ENCODE results near the gene STX17. TPM values are rescaled to one million over a fixed set of nuclear protein-coding genes. Genes with fewer than 3 reads are reported as not detected.
"Not testable (repeated sequence)": the region's sequence is repeated elsewhere in the genome, so short reads cannot be mapped to it uniquely, and the experiment has no call there.

STX17 gene
- total and polyA plus RNA-seq, 8 donors, result 4.6 to 44.8 (median 18.0) TPM

GRCh38 chr9:99977033-99977792 is 70.8 kb downstream of the STX17 start:
- TF ChIP-seq CTCF (IDR thresholded peaks at IDR 0.05), result no peak
- TF ChIP-seq EP300 (IDR thresholded peaks at IDR 0.05), result no peak
- TF ChIP-seq POLR2A (IDR thresholded peaks at IDR 0.05), result no peak
- TF ChIP-seq POLR2AphosphoS5 (IDR thresholded peaks at IDR 0.05), result no peak
- no peak for DNase-seq
- H3K27ac ChIP-seq, result no peak overlapping the region
- H3K4me1 ChIP-seq, result no peaks in the 10 kb centered on the region
- intact Hi-C loops (cut with DNase I; ENCODE audit: low total_unique reads), result no loop called here
- H3K4me3 ChIP-seq, result no peak overlapping the region
- peaks cover 5 to 34% (median 23%) of the 10 kb centered on the region in 4 donors for H3K36me3 ChIP-seq
- 84 to 93% (median 88%) methylated on average over 3 of the region's 3 CpGs for WGBS, 5 donors
- H3K9me3 ChIP-seq, result no peaks in the 10 kb centered on the region
- no peaks in the 10 kb centered on the region for H3K27me3 ChIP-seq

GRCh38 chr9:99978221-99978620 is 71.8 kb downstream of the STX17 start:
- no peaks in the 10 kb centered on the region for H3K9me3 ChIP-seq
- H3K36me3 ChIP-seq, result peaks cover 9 to 40% (median 28%) of the 10 kb centered on the region in 4 donors
- H3K27ac ChIP-seq, result no peak overlapping the region
- H3K4me3 ChIP-seq, result no peak overlapping the region
- H3K27me3 ChIP-seq, result no peaks in the 10 kb centered on the region
- intact Hi-C loops (cut with DNase I; ENCODE audit: low total_unique reads), result no loop called here
- TF ChIP-seq POLR2A (IDR thresholded peaks at IDR 0.05) (no peak), CTCF (IDR thresholded peaks at IDR 0.05) (no peak), EP300 (IDR thresholded peaks at IDR 0.05) (no peak), POLR2AphosphoS5 (IDR thresholded peaks at IDR 0.05) (no peak)
- no peaks in the 10 kb centered on the region for H3K4me1 ChIP-seq
- 66 to 93% (median 88%) methylated on average over 1 of the region's 1 CpG for WGBS, 5 donors
- DNase-seq, result no peak

- 80 to 93% (median 81%) methylated on average over 2 of the region's 2 CpGs for WGBS, 5 donors
- TF ChIP-seq CTCF (IDR thresholded peaks at IDR 0.05) (no peak), POLR2AphosphoS5 (IDR thresholded peaks at IDR 0.05) (no peak), POLR2A (IDR thresholded peaks at IDR 0.05) (no peak), EP300 (IDR thresholded peaks at IDR 0.05) (no peak)
- DNase-seq, result no peak
- H3K4me3 ChIP-seq, result no peak overlapping the region
- no peaks in the 10 kb centered on the region for H3K9me3 ChIP-seq
- intact Hi-C loops (cut with DNase I; ENCODE audit: low total_unique reads), result no loop called here
- peaks cover 9 to 47% (median 34%) of the 10 kb centered on the region in 4 donors for H3K36me3 ChIP-seq
- no peaks in the 10 kb centered on the region for H3K27me3 ChIP-seq
- no peaks in the 10 kb centered on the region for H3K4me1 ChIP-seq
- H3K27ac ChIP-seq, result no peak overlapping the region
Observed at GRCh38 chr9:99980598-99980997, 74.1 kb downstream of the STX17 start.

- Histone ChIP-seq H3K27me3 (no peaks in the 10 kb centered on the region), H3K4me3 (no peak overlapping the region), H3K36me3 (peaks cover 3 to 53% (median 36%) of the 10 kb centered on the region in 4 donors), H3K4me1 (no peaks in the 10 kb centered on the region), H3K27ac (no peak overlapping the region), H3K9me3 (peaks cover 0 to 28% (median 16%) of the 10 kb centered on the region in 4 donors)
- DNase-seq, result no peak
- intact Hi-C loops (cut with DNase I; ENCODE audit: low total_unique reads), result no loop called here
- TF ChIP-seq CTCF (IDR thresholded peaks at IDR 0.05), result no peak
Observed at GRCh38 chr9:99986642-99987041, 80.2 kb downstream of the STX17 start.

- 84 to 100% (median 93%) methylated on average over 2 of the region's 2 CpGs for WGBS, 5 donors
- H3K4me3 ChIP-seq; H3K27ac ChIP-seq; DNase-seq; intact Hi-C loops (cut with DNase I; ENCODE audit: low total_unique reads); H3K27me3 ChIP-seq; H3K4me1 ChIP-seq: not testable (repeated sequence)
- peaks cover 0 to 44% (median 24%) of the 10 kb centered on the region in 4 donors for H3K9me3 ChIP-seq
- H3K36me3 ChIP-seq, result peaks cover 0 to 32% (median 18%) of the 10 kb centered on the region in 4 donors
Observed at GRCh38 chr9:99990508-99990907, 84.1 kb downstream of the STX17 start.

All from stomach (tissue), 9 donors.